Measurements from ENCODE around the gene LACTB. TPM values are rescaled to one million over a fixed set of nuclear protein-coding genes. Genes with fewer than 3 reads are reported as not detected.
A peak's percentile ranks its signal among the peaks of the same experiment; 100 is the strongest.

LACTB gene
- total RNA-seq, 1 experiment from 2014 or later, result 17.2 TPM

DNA sequence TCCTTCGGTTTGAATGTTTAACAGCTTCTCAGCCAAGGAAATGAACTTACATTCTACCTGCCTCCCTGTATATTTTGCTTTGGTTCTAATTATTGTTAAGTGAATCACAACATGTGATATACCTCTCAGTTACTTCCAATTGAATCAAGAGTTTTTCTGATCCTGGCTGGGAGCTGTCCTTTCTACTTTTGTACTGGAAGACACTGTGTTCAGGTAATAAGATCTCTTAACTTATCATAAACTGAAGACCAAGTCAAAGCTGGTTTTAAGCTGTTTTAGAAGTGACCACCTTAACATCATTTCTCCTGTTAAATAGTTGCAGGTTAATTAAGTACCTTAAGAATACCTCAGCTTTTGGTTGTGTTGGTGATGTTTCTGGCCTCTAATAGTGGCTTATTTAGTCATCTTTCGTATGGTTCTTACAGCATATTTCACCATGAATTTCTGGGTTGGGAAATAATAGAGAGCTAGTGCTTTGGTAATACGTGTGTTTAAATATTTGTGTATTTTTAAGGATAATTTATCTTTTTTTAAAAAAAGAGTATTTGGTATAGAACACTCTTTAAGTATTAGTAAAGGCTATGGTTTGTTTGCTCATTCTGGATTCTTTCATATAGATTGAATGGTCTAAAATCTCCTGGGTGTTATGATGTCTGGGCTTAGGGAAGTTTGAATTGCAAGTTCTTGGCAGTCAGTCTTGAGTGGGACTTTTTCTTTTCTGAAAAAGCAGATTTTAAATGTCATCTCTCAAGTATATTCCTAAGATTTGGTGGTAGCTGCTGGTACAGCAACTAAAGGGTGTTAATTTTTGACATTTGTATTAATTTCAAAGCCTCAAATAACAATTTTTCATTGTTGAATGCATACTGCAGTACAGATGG, 69.3 kb downstream of the LACTB start:
- Mint-ChIP-seq H3K9me3 (no peaks in the 10 kb centered on the region), H3K4me3 (peak overlapping the region; percentile 79), H3K36me3 (no peaks in the 10 kb centered on the region), H3K27me3 (ENCODE audit: low read depth) (no peaks in the 10 kb centered on the region), H3K27ac (no peak overlapping the region), H3K4me1 (peaks cover 52% of the 10 kb centered on the region)
- no peak for ATAC-seq
- ChIA-PET POLR2A (no interaction called here), CTCF (interaction anchor here (1.8 kb wide), 1 partner anchor 11 kb away, joined by 4 read pairs; no protein-coding TSS in a partner anchor)
- TF ChIP-seq KAT7 (CRISPR knock-in tag; IDR thresholded peaks at IDR 0.05; ENCODE audit: borderline replicate concordance) (no peak), NR1H2 (CRISPR knock-in tag; IDR thresholded peaks at IDR 0.05) (no peak), ZSCAN18 (CRISPR knock-in tag; IDR thresholded peaks at IDR 0.05) (no peak), GABPB1 (CRISPR knock-in tag; IDR thresholded peaks at IDR 0.05) (no peak), STAT6 (CRISPR knock-in tag; conservative IDR thresholded peaks at IDR 0.05; ENCODE audit: low read depth) (no peak), ATF1 (CRISPR knock-in tag; IDR thresholded peaks at IDR 0.05) (no peak), ZNF416 (CRISPR knock-in tag; IDR thresholded peaks at IDR 0.05) (no peak), ESRRA (CRISPR knock-in tag; IDR thresholded peaks at IDR 0.05; ENCODE audit: borderline replicate concordance) (no peak)
- TF ChIP-seq, protein P1, sequence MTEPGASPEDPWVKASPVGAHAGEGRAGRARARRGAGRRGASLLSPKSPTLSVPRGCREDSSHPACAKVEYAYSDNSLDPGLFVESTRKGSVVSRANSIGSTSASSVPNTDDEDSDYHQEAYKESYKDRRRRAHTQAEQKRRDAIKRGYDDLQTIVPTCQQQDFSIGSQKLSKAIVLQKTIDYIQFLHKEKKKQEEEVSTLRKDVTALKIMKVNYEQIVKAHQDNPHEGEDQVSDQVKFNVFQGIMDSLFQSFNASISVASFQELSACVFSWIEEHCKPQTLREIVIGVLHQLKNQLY (CRISPR knock-in tag; IDR thresholded peaks at IDR 0.05), result no peak
- TF ChIP-seq, protein P2, sequence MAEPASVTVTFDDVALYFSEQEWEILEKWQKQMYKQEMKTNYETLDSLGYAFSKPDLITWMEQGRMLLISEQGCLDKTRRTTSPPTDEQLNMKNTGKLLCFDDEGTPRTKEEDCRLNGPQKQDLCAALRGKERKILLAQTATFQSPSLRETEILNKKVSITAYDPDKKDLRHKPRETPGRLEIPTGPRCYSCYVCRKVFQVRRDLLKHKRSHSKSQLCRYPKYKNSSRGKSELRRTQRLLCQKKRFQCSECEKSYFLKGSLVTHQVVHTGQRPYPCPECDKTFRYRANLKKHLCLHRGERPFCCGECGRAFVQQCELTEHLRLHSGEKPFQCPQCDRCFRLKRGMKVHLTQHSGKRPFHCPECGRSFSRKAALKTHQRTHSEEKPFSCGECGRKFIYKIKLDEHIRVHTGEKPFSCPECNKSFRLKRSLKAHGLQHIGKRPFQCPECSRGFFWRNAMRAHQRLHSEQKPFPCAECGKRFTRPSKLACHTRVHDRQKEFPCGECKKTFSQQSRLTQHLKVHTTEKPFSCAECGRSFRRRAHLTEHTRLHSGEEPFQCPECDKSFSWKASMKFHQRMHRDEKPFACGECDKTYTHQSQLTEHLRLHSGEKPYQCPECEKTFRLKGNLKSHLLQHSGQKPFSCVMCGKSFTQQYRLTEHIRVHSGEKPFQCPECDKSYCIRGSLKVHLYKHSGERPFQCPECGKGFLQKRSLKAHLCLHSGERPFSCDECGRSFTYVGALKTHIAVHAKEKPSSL (CRISPR knock-in tag; conservative IDR thresholded peaks at IDR 0.05), result no peak
- TF ChIP-seq, protein P3, sequence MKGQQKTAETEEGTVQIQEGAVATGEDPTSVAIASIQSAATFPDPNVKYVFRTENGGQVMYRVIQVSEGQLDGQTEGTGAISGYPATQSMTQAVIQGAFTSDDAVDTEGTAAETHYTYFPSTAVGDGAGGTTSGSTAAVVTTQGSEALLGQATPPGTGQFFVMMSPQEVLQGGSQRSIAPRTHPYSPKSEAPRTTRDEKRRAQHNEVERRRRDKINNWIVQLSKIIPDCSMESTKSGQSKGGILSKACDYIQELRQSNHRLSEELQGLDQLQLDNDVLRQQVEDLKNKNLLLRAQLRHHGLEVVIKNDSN (CRISPR knock-in tag; IDR thresholded peaks at IDR 0.05), result no peak
- TF ChIP-seq, protein P4, sequence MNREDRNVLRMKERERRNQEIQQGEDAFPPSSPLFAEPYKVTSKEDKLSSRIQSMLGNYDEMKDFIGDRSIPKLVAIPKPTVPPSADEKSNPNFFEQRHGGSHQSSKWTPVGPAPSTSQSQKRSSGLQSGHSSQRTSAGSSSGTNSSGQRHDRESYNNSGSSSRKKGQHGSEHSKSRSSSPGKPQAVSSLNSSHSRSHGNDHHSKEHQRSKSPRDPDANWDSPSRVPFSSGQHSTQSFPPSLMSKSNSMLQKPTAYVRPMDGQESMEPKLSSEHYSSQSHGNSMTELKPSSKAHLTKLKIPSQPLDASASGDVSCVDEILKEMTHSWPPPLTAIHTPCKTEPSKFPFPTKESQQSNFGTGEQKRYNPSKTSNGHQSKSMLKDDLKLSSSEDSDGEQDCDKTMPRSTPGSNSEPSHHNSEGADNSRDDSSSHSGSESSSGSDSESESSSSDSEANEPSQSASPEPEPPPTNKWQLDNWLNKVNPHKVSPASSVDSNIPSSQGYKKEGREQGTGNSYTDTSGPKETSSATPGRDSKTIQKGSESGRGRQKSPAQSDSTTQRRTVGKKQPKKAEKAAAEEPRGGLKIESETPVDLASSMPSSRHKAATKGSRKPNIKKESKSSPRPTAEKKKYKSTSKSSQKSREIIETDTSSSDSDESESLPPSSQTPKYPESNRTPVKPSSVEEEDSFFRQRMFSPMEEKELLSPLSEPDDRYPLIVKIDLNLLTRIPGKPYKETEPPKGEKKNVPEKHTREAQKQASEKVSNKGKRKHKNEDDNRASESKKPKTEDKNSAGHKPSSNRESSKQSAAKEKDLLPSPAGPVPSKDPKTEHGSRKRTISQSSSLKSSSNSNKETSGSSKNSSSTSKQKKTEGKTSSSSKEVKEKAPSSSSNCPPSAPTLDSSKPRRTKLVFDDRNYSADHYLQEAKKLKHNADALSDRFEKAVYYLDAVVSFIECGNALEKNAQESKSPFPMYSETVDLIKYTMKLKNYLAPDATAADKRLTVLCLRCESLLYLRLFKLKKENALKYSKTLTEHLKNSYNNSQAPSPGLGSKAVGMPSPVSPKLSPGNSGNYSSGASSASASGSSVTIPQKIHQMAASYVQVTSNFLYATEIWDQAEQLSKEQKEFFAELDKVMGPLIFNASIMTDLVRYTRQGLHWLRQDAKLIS (CRISPR knock-in tag; IDR thresholded peaks at IDR 0.05; ENCODE audit: borderline replicate concordance), result no peak
- no peak for DNase-seq (ENCODE audit: low spot score)

Other genes starting within 250 kb of the LACTB start
- 370 to 421 TPM (median 382 TPM) in 3 replicates for gene TPM1, start 79.1 kb upstream of the LACTB start, total RNA-seq (2021)
- gene RPS27L, start 35.6 kb downstream of the LACTB start, total RNA-seq (2021), result 133 to 159 TPM (median 155 TPM) in 3 replicates
- 30.5 to 34.6 TPM (median 32.5 TPM) in 3 replicates for gene RAB8B, start 67.7 kb downstream of the LACTB start, total RNA-seq (2021)
- gene APH1B, start 155.7 kb downstream of the LACTB start, total RNA-seq (2021), result 22.0 to 27.5 TPM (median 25.0 TPM) in 3 replicates